ENCODE results near the gene POLDIP3. TPM values are rescaled to one million over a fixed set of nuclear protein-coding genes. Genes with fewer than 3 reads are reported as not detected.

The POLDIP3 gene
- total RNA-seq = 38.3 and 38.5 TPM in 2 replicates

GRCh38 chr22:42614312-42615091 is at the start of gene POLDIP3:
Gene POLDIP3 (minus strand): TSS chr22:42614883. CDS start chr22:42614857, 26 bp downstream.

GRCh38 chr22:42649246-42650099 is 34.8 kb upstream of the POLDIP3 start, which contains the start of gene CYB5R3:
Gene CYB5R3 (minus strand): TSS chr22:42649392. CDS start chr22:42649315, 77 bp downstream.

GRCh38 chr22:42553475-42554361 is 61.0 kb downstream of the POLDIP3 start, which contains the start of gene SERHL2:
Gene SERHL2 (plus strand): TSS chr22:42553956. CDS start chr22:42554021, 65 bp downstream.

Other genes with a start within 250 kb of the POLDIP3 start
- 0.07 TPM in 2 replicates for gene NFAM1, start 182.5 kb downstream of the POLDIP3 start, total RNA-seq
- gene RRP7A, start 95.1 kb downstream of the POLDIP3 start, total RNA-seq = 20.0 and 38.3 TPM in 2 replicates
- 2.5 and 3.1 TPM in 2 replicates for gene SERHL2, start 60.9 kb downstream of the POLDIP3 start, total RNA-seq
- gene ATP5MGL, start 25.7 kb upstream of the POLDIP3 start, total RNA-seq = 0.63 and 1.0 TPM in 2 replicates
- gene CYB5R3, start 34.5 kb upstream of the POLDIP3 start, total RNA-seq = 197 and 200 TPM in 2 replicates
- gene A4GALT, start 106.0 kb upstream of the POLDIP3 start, total RNA-seq = 13.0 and 41.2 TPM in 2 replicates
- 72.2 and 87.6 TPM in 2 replicates for gene ARFGAP3, start 242.4 kb upstream of the POLDIP3 start, total RNA-seq

All from smooth muscle cell of the pulmonary artery (primary cell).